Measurements from ENCODE around the gene NPW.

The NPW gene

GRCh38 chr16:2038382-2039231 lies 19.0 kb downstream of the NPW start:
- no peak for TF ChIP-seq CTCF (IDR thresholded peaks at IDR 0.05; ENCODE audit: low read depth, low read length, missing control alignments)
- DNase-seq (ENCODE audit: extremely low read depth, low read depth), result no peak
- no peak overlapping the region for H3K4me3 ChIP-seq (replicated peaks; ENCODE audit: low read depth, low read length)

- DNase-seq (ENCODE audit: extremely low read depth, low read depth), result no peak
- TF ChIP-seq CTCF (IDR thresholded peaks at IDR 0.05; ENCODE audit: low read depth, low read length, missing control alignments), result no peak
- no peak overlapping the region for H3K4me3 ChIP-seq (replicated peaks; ENCODE audit: low read depth, low read length)
Observed at GRCh38 chr16:2039274-2040031, 19.9 kb downstream of the NPW start.

GRCh38 chr16:2040041-2040786 lies 20.6 kb downstream of the NPW start:
- no peak overlapping the region for H3K4me3 ChIP-seq (replicated peaks; ENCODE audit: low read depth, low read length)
- no peak for DNase-seq (ENCODE audit: extremely low read depth, low read depth)
- TF ChIP-seq CTCF (IDR thresholded peaks at IDR 0.05; ENCODE audit: low read depth, low read length, missing control alignments), result no peak

- DNase-seq (ENCODE audit: extremely low read depth, low read depth), result no peak
- TF ChIP-seq CTCF (IDR thresholded peaks at IDR 0.05; ENCODE audit: low read depth, low read length, missing control alignments), result no peak
Observed at GRCh38 chr16:2040787-2041522, 21.4 kb downstream of the NPW start.

GRCh38 chr16:2042171-2042985 lies 22.8 kb downstream of the NPW start:
- no peak for TF ChIP-seq CTCF (IDR thresholded peaks at IDR 0.05; ENCODE audit: low read depth, low read length, missing control alignments)
- no peak overlapping the region for H3K4me3 ChIP-seq (replicated peaks; ENCODE audit: low read depth, low read length)
- no peak for DNase-seq (ENCODE audit: extremely low read depth, low read depth)

More at GRCh38 chr16:2040787-2041522, 21.4 kb downstream of the NPW start:
- H3K4me3 ChIP-seq (replicated peaks; ENCODE audit: low read depth, low read length), result no peak overlapping the region
